Measurements from ENCODE around the gene TNFRSF17. TPM values are rescaled to one million over a fixed set of nuclear protein-coding genes. Genes with fewer than 3 reads are reported as not detected.

TNFRSF17 gene
- total and polyA plus RNA-seq, 9 of the 15 experiments (the other 6 are each of a cell fraction or from before 2014, with no cell fraction given) = not detected

GRCh38 chr16:11966173-11966572 lies 1.2 kb downstream of the TNFRSF17 start:
- BruUV-seq (replicated peaks) = no TSS peak
- WGBS (ENCODE audit: insufficient coverage, low coverage, missing lambda C conversion rate) = 42% methylated on average over 7 of the region's 7 CpGs
- no peaks in the 10 kb centered on the region for H3K27me3 ChIP-seq (ENCODE audit: control insufficient read depth in 2 of 2, insufficient read depth in 2 of 2, low read length in 2 of 2)
- CTCF ChIA-PET (ENCODE audit: low intra/inter-chr PET ratio) = no interaction called here
- TF ChIP-seq MCM2 (IDR thresholded peaks at IDR 0.05; ENCODE audit: low read depth) (no peak), HDAC6 (IDR thresholded peaks at IDR 0.05; ENCODE audit: low read depth, low read length) (no peak), ZNF785 (CRISPR knock-in tag; IDR thresholded peaks at IDR 0.05) (no peak), ZNF316 (IDR thresholded peaks at IDR 0.05) (no peak), CHD4 (IDR thresholded peaks at IDR 0.05; ENCODE audit: insufficient read depth, insufficient replicate concordance, low read depth, low read length, poor library complexity, severe bottlenecking) (no peak), GATA2 (CRISPR knock-in tag; IDR thresholded peaks at IDR 0.05) (no peak), MEIS2 (IDR thresholded peaks at IDR 0.05; ENCODE audit: partially characterized antibody) (no peak), EZH2 (IDR thresholded peaks at IDR 0.05; ENCODE audit: borderline replicate concordance, low read depth, low read length) (no peak), MTA1 (IDR thresholded peaks at IDR 0.05; ENCODE audit: borderline replicate concordance) (no peak), C11orf30 (IDR thresholded peaks at IDR 0.05; ENCODE audit: low read depth) (no peak), RBM34 (IDR thresholded peaks at IDR 0.05; ENCODE audit: borderline replicate concordance, insufficient read depth, low read length) (no peak), CTBP1 (IDR thresholded peaks at IDR 0.05; ENCODE audit: borderline replicate concordance) (no peak), ZEB2 (IDR thresholded peaks at IDR 0.05) (no peak), FUS (optimal IDR thresholded peaks at IDR 0.05; ENCODE audit: low read depth, low read length) (no peak), ZBTB34 (CRISPR knock-in tag; IDR thresholded peaks at IDR 0.05) (no peak), POLR2AphosphoS2 (IDR thresholded peaks at IDR 0.05; ENCODE audit: low read length) (no peak)
- TF ChIP-seq, protein P1, sequence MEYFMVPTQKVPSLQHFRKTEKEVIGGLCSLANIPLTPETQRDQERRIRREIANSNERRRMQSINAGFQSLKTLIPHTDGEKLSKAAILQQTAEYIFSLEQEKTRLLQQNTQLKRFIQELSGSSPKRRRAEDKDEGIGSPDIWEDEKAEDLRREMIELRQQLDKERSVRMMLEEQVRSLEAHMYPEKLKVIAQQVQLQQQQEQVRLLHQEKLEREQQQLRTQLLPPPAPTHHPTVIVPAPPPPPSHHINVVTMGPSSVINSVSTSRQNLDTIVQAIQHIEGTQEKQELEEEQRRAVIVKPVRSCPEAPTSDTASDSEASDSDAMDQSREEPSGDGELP (CRISPR knock-in tag; IDR thresholded peaks at IDR 0.05; ENCODE audit: borderline replicate concordance) = no peak
- TF ChIP-seq, protein P2, sequence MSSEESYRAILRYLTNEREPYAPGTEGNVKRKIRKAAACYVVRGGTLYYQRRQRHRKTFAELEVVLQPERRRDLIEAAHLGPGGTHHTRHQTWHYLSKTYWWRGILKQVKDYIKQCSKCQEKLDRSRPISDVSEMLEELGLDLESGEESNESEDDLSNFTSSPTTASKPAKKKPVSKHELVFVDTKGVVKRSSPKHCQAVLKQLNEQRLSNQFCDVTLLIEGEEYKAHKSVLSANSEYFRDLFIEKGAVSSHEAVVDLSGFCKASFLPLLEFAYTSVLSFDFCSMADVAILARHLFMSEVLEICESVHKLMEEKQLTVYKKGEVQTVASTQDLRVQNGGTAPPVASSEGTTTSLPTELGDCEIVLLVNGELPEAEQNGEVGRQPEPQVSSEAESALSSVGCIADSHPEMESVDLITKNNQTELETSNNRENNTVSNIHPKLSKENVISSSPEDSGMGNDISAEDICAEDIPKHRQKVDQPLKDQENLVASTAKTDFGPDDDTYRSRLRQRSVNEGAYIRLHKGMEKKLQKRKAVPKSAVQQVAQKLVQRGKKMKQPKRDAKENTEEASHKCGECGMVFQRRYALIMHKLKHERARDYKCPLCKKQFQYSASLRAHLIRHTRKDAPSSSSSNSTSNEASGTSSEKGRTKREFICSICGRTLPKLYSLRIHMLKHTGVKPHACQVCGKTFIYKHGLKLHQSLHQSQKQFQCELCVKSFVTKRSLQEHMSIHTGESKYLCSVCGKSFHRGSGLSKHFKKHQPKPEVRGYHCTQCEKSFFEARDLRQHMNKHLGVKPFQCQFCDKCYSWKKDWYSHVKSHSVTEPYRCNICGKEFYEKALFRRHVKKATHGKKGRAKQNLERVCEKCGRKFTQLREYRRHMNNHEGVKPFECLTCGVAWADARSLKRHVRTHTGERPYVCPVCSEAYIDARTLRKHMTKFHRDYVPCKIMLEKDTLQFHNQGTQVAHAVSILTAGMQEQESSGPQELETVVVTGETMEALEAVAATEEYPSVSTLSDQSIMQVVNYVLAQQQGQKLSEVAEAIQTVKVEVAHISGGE (CRISPR knock-in tag; IDR thresholded peaks at IDR 0.05) = no peak
- no peaks in the 10 kb centered on the region for H3K9me1 ChIP-seq (ENCODE audit: control insufficient read depth, insufficient read depth, low read length)
- intact Hi-C loops (cut with micrococcal nuclease) = no loop called here
- no peak for FAIRE-seq
- no peak overlapping the region for H3K9ac ChIP-seq (ENCODE audit: insufficient read depth in 1 of 2, low read depth in 2 of 2, low read length in 2 of 2)
- H3K4me3 ChIP-seq = no peak overlapping the region
- in situ Hi-C loops (cut with MboI) = no loop called here
- no peak for DNase-seq (ENCODE audit: extremely low read depth in 1 of 4, low spot score in 3 of 4)
- H3K4me1 ChIP-seq (replicated peaks in 1 of 2; ENCODE audit: control insufficient read depth in 2 of 2, insufficient read depth in 2 of 2, low read length in 2 of 2) = peaks cover 0 to 12% of the 10 kb centered on the region in 2 experiments; a peak in 2 of 5 replicates
- no peaks in the 10 kb centered on the region for H4K20me1 ChIP-seq (replicated peaks; ENCODE audit: control insufficient read depth, insufficient read depth, low read length)
- peak overlapping the region; percentile 63 for H2AFZ ChIP-seq (ENCODE audit: low read depth, low read length)
- no peaks in the 10 kb centered on the region for H3K9me3 ChIP-seq (replicated peaks; ENCODE audit: control insufficient read depth, insufficient read depth, low read depth, low read length)
- H3K27ac ChIP-seq (ENCODE audit: extremely low read depth, low read depth, low read length) = no peak overlapping the region
- no peak overlapping the region for H3K4me2 ChIP-seq (ENCODE audit: insufficient read depth, low read length)
- no peak for ATAC-seq
- no peaks in the 10 kb centered on the region for H3K36me3 ChIP-seq (ENCODE audit: control insufficient read depth, insufficient read depth, low read length)
- POLR2A ChIA-PET = no interaction called here
- no peaks in the 10 kb centered on the region for H3K79me2 ChIP-seq (ENCODE audit: control insufficient read depth, insufficient read depth, low read length)

All from K562 (cell line).